Measurements from ENCODE around the gene SLC39A11. TPM values are rescaled to one million over a fixed set of nuclear protein-coding genes. Genes with fewer than 3 reads are reported as not detected.

Gene SLC39A11
- total RNA-seq, 2 experiments from 2014 or later, result 9.7 to 12.2 TPM

DNA sequence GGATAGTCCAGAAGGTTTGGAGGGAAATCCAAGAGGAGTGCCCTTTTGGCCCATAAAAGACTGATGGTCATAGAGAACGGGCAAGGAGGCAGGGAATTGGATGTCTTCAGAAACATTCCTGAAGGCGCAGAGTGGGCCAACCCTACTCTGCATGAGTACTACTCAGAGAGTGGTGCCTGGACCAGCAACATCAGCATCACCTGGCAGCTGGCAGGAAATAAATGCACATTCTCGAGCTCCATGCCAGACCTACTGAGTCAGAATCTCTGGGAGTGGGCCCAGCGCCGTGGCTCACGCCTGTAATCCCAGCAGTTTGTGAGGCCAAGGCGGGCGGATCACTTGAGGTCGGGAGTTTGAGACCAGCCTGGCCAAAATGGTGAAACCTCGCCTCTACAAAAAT lies 27.1 kb upstream of the SLC39A11 start:
- POLR2A ChIA-PET, result no interaction called here
- H3K36me3 ChIP-seq (ENCODE audit: insufficient read depth, low read length), result no peaks in the 10 kb centered on the region
- ATAC-seq (ENCODE audit: poor library complexity), result no peak
- H3K4me1 ChIP-seq (ENCODE audit: insufficient read depth, low read length), result no peaks in the 10 kb centered on the region
- no peaks in the 10 kb centered on the region for H3K36me3 Mint-ChIP-seq (ENCODE audit: low read depth)
- H3K4me3 ChIP-seq (ENCODE audit: low read length), result no peak overlapping the region
- H3K27ac Mint-ChIP-seq, result no peak overlapping the region
- H3K27me3 ChIP-seq (ENCODE audit: control insufficient read depth in 1 of 2, insufficient read depth in 2 of 2, low read length in 2 of 2), result no peaks in the 10 kb centered on the region
- intact Hi-C loops (cut with DNase I, micrococcal nuclease), result no loop called here
- H3K9me3 ChIP-seq (ENCODE audit: control insufficient read depth in 1 of 2, insufficient read depth in 1 of 2, low read length in 2 of 2), result no peaks in the 10 kb centered on the region
- H3K9me3 Mint-ChIP-seq, result no peaks in the 10 kb centered on the region
- TF ChIP-seq CTCF (IDR thresholded peaks at IDR 0.05), result no peak
- no peaks in the 10 kb centered on the region for H3K27me3 Mint-ChIP-seq
- CTCF ChIA-PET, result no interaction called here
- H3K4me3 Mint-ChIP-seq, result no peak overlapping the region
- H3K27ac ChIP-seq (ENCODE audit: low read depth in 1 of 2, low read length in 2 of 2), result no peak overlapping the region
- no peak for DNase-seq
- no peaks in the 10 kb centered on the region for H3K4me1 Mint-ChIP-seq (ENCODE audit: low read depth)

DNA sequence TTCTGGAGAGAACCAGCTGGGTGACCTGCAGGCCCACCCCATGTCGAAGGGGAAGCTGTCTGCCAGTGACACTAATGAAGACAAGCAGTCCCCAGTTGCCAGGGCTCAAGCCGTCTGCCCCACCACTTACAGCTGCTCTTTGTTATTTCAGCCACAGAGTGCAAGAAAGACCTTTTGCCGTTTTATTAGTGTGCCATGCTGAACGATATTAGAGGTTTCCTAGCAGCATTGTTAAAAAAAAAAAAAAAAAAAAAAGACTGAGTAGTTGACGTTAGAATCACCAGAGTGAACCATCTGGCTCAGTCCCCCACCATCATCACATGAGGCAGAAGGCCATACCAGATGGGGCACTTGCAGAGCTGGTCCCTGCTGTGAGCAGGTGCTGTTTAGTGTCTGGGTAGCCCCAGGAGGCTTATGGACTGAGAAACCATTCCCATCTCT lies 26.5 kb upstream of the SLC39A11 start:
- H3K4me1 ChIP-seq (ENCODE audit: insufficient read depth, low read length), result no peaks in the 10 kb centered on the region
- Mint-ChIP-seq H3K27ac (no peak overlapping the region), H3K4me3 (no peak overlapping the region), H3K27me3 (no peaks in the 10 kb centered on the region), H3K4me1 (ENCODE audit: low read depth) (no peaks in the 10 kb centered on the region), H3K36me3 (ENCODE audit: low read depth) (no peaks in the 10 kb centered on the region), H3K9me3 (no peaks in the 10 kb centered on the region)
- no peak overlapping the region for H3K4me3 ChIP-seq (ENCODE audit: low read length)
- H3K27ac ChIP-seq (ENCODE audit: low read depth in 1 of 2, low read length in 2 of 2), result no peak overlapping the region
- ATAC-seq (ENCODE audit: poor library complexity) (no peak), DNase-seq (no peak)
- POLR2A ChIA-PET, result no interaction called here
- intact Hi-C loops (cut with DNase I, micrococcal nuclease), result no loop called here
- no peak for TF ChIP-seq CTCF (IDR thresholded peaks at IDR 0.05)
- no peaks in the 10 kb centered on the region for H3K27me3 ChIP-seq (ENCODE audit: control insufficient read depth in 1 of 2, insufficient read depth in 2 of 2, low read length in 2 of 2)
- no peaks in the 10 kb centered on the region for H3K36me3 ChIP-seq (ENCODE audit: insufficient read depth, low read length)
- CTCF ChIA-PET, result no interaction called here
- H3K9me3 ChIP-seq (ENCODE audit: control insufficient read depth in 1 of 2, insufficient read depth in 1 of 2, low read length in 2 of 2), result no peaks in the 10 kb centered on the region

- intact Hi-C loops (cut with DNase I, micrococcal nuclease), result no loop called here
- Mint-ChIP-seq H3K27ac (no peak overlapping the region), H3K4me1 (ENCODE audit: low read depth) (no peaks in the 10 kb centered on the region), H3K9me3 (no peaks in the 10 kb centered on the region), H3K4me3 (no peak overlapping the region), H3K27me3 (no peaks in the 10 kb centered on the region), H3K36me3 (ENCODE audit: low read depth) (no peaks in the 10 kb centered on the region)
- H3K27me3 ChIP-seq (ENCODE audit: control insufficient read depth in 1 of 2, insufficient read depth in 2 of 2, low read length in 2 of 2), result no peaks in the 10 kb centered on the region
- CTCF ChIA-PET, result interaction anchor here (0.7 kb wide), 1 partner anchor 12 kb away, joined by 3 read pairs; no protein-coding TSS in a partner anchor
- no peaks in the 10 kb centered on the region for H3K4me1 ChIP-seq (ENCODE audit: insufficient read depth, low read length)
- TF ChIP-seq CTCF (IDR thresholded peaks at IDR 0.05), result no peak
- H3K36me3 ChIP-seq (ENCODE audit: insufficient read depth, low read length), result no peaks in the 10 kb centered on the region
- H3K9me3 ChIP-seq (ENCODE audit: control insufficient read depth in 1 of 2, insufficient read depth in 1 of 2, low read length in 2 of 2), result no peaks in the 10 kb centered on the region
- DNase-seq (no peak), ATAC-seq (ENCODE audit: poor library complexity) (no peak)
- no peak overlapping the region for H3K27ac ChIP-seq (ENCODE audit: low read depth in 1 of 2, low read length in 2 of 2)
- POLR2A ChIA-PET, result no interaction called here
- H3K4me3 ChIP-seq (ENCODE audit: low read length), result no peak overlapping the region
These were observed 25.7 kb upstream of the SLC39A11 start for GRCh38 chr17:73118139-73118538.
